GM03348 (cell line): ENCODE data around the gene DIP2A.
"Not testable (repeated sequence)": the region's sequence is repeated elsewhere in the genome, so short reads cannot be mapped to it uniquely, and the experiment has no call there.

Source experiments
- DNase-seq: peaks from one replicate; pipeline ENCODE4 v3.0.0; 2012; ENCODE audit warnings: low spot score

DIP2A gene

DNA sequence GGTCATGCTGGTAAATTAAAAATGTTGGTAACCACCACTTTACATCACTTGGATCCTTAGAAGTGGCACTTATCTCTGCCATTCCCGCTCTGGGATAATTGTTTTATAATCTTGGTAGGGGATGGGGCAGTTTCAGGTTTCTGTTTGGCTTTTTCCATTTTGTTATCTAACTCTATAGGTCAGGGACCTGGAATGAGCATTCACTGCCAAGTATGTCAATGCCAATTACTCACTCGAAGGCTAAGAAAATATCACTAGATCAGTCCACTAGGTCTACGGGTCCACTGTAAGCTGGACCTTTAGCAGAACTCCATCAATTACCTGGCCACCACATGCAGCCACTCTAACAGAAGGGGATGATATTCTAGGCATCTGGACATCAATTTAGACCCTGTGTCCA lies 4.5 kb upstream of the DIP2A start:
- no peak for DNase-seq

GRCh38 chr21:46454634-46455390 lies 3.9 kb upstream of the DIP2A start:
- no peak for DNase-seq

DNA sequence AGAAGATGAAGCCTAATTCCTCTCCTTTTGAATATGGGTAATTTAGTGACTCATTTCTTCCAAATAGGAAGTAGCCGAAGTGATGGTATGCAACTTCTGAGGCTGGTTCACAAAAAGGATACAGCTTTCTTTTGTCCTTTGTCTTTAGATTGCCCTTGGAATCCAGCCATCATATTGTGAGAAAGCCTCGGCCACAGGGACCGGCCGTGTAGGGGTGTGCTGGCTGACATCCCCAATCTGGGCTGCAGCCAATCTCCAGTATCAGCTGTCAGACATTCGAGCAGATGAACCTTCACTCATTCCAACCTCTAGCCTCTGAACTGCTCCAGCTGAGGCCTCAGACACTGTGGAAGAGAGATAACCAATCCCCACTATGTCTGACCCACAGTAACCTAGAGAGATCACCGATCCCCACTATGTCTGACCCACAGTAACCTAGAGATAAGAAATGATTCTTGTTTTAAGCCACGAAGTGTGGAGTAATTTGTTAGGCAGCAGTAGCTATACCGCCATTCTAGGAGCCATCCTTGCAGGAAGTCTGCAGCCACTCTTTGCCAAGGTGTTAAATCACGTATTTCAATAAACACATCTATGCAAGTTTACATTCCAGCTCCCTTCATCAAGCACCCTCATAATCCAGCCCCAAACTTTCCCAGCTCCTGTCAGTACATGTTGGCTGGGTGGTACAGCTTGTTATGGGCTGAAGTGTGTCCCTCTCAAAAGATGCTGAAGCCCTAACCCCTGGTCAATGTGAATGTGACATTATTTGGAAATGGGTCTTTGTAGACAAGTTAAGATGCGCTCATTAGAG lies 2.9 kb upstream of the DIP2A start:
- DNase-seq, result peak; percentile 56

GRCh38 chr21:46456750-46457149 lies 1.9 kb upstream of the DIP2A start:
- DNase-seq, result no peak

- DNase-seq, result peak; percentile 38
These were observed 833 bp upstream of the DIP2A start for GRCh38 chr21:46457801-46458314.

DNA sequence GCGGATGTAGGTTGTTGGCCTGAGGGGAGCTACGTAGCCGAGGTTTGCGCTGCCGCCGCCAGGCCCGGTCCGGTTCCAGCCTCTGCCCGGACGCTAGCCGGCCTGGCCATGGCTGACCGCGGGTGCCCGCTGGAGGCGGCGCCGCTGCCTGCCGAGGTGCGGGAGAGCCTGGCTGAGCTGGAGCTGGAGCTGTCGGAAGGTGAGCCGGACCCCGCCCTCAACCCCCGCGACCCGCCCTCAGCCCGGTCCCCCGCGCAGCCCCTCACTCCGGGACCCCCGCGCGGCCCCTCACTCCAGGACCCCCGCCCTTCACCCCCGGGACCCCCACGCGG lies 299 bp downstream of the DIP2A start:
- DNase-seq, result no peak

DNA sequence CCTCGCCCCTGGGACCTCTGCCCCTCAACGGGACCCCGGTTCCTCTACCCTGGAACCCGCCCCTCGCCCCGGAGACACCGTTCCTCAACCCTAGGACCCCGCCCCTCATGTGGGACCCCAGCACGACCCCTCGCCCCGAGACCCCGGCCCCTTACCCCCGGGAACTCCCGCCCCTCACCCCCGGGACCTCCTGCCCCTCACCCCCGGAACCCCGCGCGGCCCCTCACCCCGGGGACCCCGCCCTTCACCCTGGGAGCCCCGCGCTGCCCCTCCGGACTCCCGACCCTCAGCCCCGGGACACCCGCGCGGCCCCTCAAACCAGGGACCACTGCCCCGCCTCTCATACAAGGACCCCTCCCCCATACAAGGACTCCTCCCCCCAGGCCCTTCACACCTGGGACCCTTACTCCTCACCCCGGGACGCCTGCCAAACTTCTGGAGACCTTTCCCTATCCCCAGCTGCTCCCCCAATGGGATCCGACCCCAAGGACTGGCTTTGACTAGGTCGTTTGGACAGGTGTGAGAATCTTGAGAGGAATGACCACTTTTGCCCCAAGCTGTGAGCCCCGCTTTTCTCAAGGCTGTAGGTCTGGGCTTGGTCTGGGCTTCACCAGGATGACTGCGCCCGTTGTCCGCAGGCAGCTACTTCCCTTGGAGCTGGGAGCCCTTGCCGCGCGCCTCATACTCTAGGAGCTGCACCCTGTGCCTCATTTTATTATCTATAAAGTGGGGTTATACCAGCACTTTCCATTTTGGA lies 843 bp downstream of the DIP2A start:
- DNase-seq, result peak; percentile 62

GRCh38 chr21:46461909-46462308 lies 3.2 kb downstream of the DIP2A start:
- no peak for DNase-seq

GRCh38 chr21:46465153-46465552 lies 6.5 kb downstream of the DIP2A start:
- not testable (repeated sequence) for DNase-seq

DNA sequence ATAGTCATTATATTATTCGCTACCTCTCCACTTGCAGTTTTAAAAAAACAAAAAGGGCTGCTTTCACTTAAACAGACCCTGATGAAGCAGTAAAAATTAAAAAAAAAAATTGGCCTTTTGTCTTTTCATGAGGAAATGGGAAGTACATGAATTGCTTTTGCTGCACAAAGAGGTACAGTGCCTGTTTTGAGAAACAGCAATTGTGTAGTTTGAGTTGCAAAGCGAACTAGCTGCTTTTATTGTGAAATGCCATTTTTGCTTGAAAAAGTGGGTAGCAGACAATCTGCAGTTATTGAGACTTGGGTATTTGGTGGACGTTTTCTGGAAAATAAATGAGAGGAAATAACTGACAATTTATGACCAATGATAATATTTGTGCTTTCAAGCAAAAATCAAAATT lies 7.0 kb downstream of the DIP2A start:
- no peak for DNase-seq

GRCh38 chr21:46468108-46468774 lies 9.6 kb downstream of the DIP2A start:
- DNase-seq, result no peak

- DNase-seq, result no peak
These were observed 10.6 kb downstream of the DIP2A start for GRCh38 chr21:46469275-46469674.

GRCh38 chr21:46471514-46471913 lies 12.8 kb downstream of the DIP2A start:
- DNase-seq, result no peak

GRCh38 chr21:46472246-46472645 lies 13.6 kb downstream of the DIP2A start:
- DNase-seq, result no peak

- no peak for DNase-seq
These were observed 15.7 kb downstream of the DIP2A start for GRCh38 chr21:46474382-46474781.

DNA sequence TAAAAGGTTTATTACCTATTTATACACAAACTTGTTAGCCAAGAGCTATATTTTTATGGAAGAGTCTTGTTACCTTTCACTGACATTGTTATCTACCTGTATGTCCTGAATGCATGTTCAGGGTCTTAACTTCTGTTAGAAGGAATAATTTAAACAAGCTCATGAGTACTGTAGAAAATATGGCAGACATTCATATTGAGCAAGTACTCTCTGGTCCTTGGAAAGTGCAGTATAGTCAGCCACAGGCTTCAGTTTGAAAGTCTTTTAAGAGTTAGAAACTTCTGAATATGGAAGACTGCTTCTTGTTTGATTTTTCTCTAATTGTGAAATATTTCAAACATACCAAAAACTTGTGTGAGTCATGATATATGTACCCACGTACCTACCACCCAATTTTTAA lies 16.6 kb downstream of the DIP2A start:
- no peak for DNase-seq

DNA sequence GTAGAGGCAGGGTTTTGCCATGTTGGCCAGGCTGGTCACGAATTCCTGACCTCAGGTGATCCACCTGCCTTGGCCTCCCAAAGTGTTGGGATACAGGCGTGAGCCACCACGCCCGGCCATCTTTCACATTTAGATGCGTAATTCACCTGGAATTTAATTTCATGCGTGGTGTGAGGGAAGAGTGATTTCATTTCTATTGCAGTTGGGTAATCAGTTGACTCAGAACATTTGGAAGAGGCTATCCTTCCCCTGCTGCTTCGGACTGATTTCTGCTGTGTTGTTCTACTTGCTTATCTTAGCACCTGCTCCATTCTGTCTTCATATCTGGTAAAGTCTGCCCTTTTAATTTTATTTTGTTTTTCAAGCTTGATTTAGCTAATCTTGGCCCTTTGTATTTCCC lies 19.1 kb downstream of the DIP2A start:
- DNase-seq, result no peak

DNA sequence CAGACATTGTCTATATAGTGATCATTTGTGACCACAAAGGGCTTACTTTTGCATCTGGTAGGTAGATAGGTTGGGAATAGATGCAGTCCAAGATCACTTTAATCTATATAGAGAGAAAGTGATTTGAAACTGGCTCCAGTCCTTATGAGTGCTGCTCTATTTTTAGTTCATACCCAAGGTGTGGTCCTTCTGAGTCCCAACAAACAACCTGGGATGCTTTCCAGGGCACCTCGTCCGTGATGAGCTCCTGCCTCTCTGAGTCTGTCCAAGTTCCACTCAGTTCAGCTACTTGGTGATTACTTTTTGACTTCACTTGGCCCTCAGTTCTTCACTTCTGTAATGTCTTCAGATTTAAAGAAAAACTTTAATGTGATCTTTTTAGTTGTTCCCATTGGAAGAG lies 20.2 kb downstream of the DIP2A start:
- DNase-seq, result no peak

DNA sequence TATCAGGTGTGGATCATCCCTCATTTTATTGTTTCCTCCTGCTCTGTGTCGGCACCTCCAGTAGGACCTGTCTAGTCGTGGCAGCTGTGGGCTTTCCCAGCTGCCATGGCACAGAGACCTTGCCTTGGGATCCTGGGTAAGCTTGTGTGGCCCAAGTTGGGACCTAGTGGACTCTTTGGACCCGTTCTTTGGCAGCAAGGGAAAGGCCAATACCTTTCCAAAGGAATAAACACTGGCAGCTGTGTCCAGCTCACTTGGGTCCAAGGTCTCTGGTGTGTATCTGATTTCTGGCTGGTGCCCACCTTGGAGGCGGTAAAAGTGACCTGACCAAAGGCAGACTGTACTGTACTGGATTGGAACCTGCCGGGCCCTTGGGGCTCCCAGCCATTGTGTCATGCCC lies 21.8 kb downstream of the DIP2A start:
- no peak for DNase-seq

DNA sequence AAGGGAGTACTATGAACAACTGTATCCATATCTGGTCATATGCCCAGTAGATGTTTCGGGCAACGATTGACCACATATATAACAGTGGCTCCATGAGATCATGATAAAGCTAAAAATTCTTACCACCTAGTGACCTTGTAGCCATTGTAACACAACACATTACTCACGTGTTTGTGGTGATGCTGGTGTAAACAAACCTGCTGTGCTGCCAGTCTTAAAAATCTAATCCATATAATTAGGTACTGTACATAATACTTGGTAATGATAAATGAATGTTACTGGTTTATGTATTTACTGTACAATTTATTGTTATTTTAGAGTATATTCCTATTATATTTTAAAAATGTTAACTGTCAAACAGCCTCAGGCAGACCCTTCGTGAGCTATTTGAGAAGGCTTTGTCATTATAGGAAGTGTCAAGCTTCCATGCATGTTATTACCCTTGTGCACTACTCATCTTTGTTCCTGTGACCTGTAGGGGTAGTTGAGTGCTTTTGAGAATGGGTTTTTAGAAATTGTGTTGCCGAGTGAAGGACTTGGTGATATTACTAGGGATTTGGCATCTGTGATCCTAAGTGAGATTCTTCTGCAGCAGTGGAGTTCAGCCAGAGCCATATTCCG lies 23.6 kb downstream of the DIP2A start:
- no peak for DNase-seq

DNA sequence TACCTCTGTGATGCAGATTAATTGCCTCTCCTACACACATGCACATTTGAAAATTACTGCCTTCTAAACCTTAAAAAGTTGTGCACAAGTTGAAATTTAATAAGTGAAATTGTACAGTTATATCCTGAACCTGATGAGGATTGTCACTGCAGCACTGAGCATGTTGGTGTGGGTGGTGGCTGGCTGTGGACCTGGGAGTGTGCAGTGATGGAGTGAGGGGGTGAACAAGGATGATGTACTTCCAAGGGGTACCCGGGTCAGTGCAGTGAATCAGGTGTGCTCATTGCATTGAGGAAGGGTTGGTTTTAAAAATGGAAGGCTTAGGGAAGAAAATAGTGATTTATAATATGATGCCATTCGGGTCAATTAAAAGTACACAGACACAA lies 24.1 kb downstream of the DIP2A start:
- DNase-seq, result no peak
